Astrocyte (in vitro differentiated cells and primary cell): ENCODE measurements around the gene GDF10. TPM values are rescaled to one million over a fixed set of nuclear protein-coding genes. Genes with fewer than 3 reads are reported as not detected.

Source experiments
- DNase-seq: peaks from one replicate; pipeline ENCODE4 v3.0.0-alpha.2; 2010; ENCODE audit warnings: low read depth
- FAIRE-seq: peaks from 2 replicates; lab custom pipeline; 2011; peaks lifted over from hg19 to GRCh38; lab: Jason Lieb, UNC
- H2AFZ ChIP-seq: 2 replicates; pipeline ENCODE4 v1.6.0; 2012; ENCODE audit warnings: low read depth, low read length, inconsistent platforms
- H3K27ac ChIP-seq: 2 replicates; pipeline ENCODE4 v1.5.1; 2011; ENCODE audit warnings: low read depth, low read length, inconsistent platforms
- H3K27me3 ChIP-seq: 2 replicates; pipeline ENCODE4 v1.6.0; 2011; ENCODE audit warnings: low read length, inconsistent platforms; ENCODE audit not compliant: insufficient read depth
- H3K36me3 ChIP-seq: 2 replicates; pipeline ENCODE4 v1.5.1; 2011; ENCODE audit warnings: low read length, inconsistent platforms; ENCODE audit not compliant: insufficient read depth
- H3K4me1 ChIP-seq: 2 replicates; pipeline ENCODE4 v1.5.1; 2011; ENCODE audit warnings: low read length, inconsistent platforms; ENCODE audit not compliant: insufficient read depth
- H3K4me2 ChIP-seq: 2 replicates; pipeline ENCODE4 v1.6.0; 2012; ENCODE audit warnings: low read length, inconsistent platforms
- H3K4me3 ChIP-seq: 2 replicates; pipeline ENCODE4 v1.5.1; 2011; ENCODE audit warnings: low read depth, mild to moderate bottlenecking, low read length, inconsistent platforms; ENCODE audit not compliant: insufficient read depth
- H3K79me2 ChIP-seq: 2 replicates; pipeline ENCODE4 v1.6.0; 2012; ENCODE audit warnings: mild to moderate bottlenecking, low read length, inconsistent platforms; ENCODE audit not compliant: insufficient read depth
- H3K9ac ChIP-seq: 2 replicates; pipeline ENCODE4 v1.6.0; 2012; ENCODE audit warnings: mild to moderate bottlenecking, low read length, inconsistent platforms
- H3K9me3 ChIP-seq: 2 replicates; pipeline ENCODE4 v1.5.1; 2012; ENCODE audit warnings: low read depth, mild to moderate bottlenecking, low read length, inconsistent platforms; ENCODE audit not compliant: insufficient read depth
- H4K20me1 ChIP-seq: 2 replicates; pipeline ENCODE4 v1.6.0; 2012; ENCODE audit warnings: low read length, inconsistent platforms; ENCODE audit not compliant: insufficient read depth
- H3K27ac Mint-ChIP-seq: one replicate; pipeline ENCODE4 v1.8.0; 2021; ENCODE audit warnings: mild to moderate bottlenecking, mixed read lengths; ENCODE audit not compliant: unreplicated experiment
- H3K27me3 Mint-ChIP-seq: one replicate; pipeline ENCODE4 v1.8.0; 2021; ENCODE audit warnings: low read depth, mixed read lengths; ENCODE audit not compliant: unreplicated experiment
- H3K36me3 Mint-ChIP-seq: one replicate; pipeline ENCODE4 v1.8.0; 2021; ENCODE audit warnings: low read depth, mixed read lengths; ENCODE audit not compliant: unreplicated experiment
- H3K4me1 Mint-ChIP-seq: one replicate; pipeline ENCODE4 v1.8.0; 2021; ENCODE audit warnings: low read depth, mixed read lengths; ENCODE audit not compliant: unreplicated experiment
- H3K4me3 Mint-ChIP-seq: one replicate; pipeline ENCODE4 v1.8.0; 2021; ENCODE audit warnings: mild to moderate bottlenecking, moderate library complexity, mixed read lengths; ENCODE audit not compliant: unreplicated experiment
- H3K9me3 Mint-ChIP-seq: one replicate; pipeline ENCODE4 v1.8.0; 2021; ENCODE audit warnings: mild to moderate bottlenecking, mixed read lengths; ENCODE audit not compliant: unreplicated experiment
- CTCF ChIP-seq: IDR thresholded peaks from 2 replicates; pipeline ENCODE4 v1.5.1; 2011; ENCODE audit warnings: low read depth, mild to moderate bottlenecking, inconsistent platforms, low read length, moderate library complexity; ENCODE audit not compliant: insufficient read depth
- EZH2 ChIP-seq: IDR thresholded peaks from 2 replicates; pipeline ENCODE4 v1.6.1; 2012; ENCODE audit warnings: mild to moderate bottlenecking, low read length, inconsistent platforms; ENCODE audit not compliant: insufficient read depth
- total RNA-seq: library from RNA; stranded (reverse); gene quantifications from 2 replicates; pipeline ENCODE4 v1.2.1, GENCODE V29; 2021

The GDF10 gene
- total RNA-seq, 1 donor from 2014 or later = 2.2 TPM

- H3K79me2 ChIP-seq = no peaks in the 10 kb centered on the region
- Mint-ChIP-seq H3K36me3 (no peaks in the 10 kb centered on the region), H3K4me3 (no peak overlapping the region), H3K4me1 (no peaks in the 10 kb centered on the region), H3K27ac (no peak overlapping the region), H3K27me3 (peaks cover 8% of the 10 kb centered on the region), H3K9me3 (no peaks in the 10 kb centered on the region)
- H4K20me1 ChIP-seq = no peaks in the 10 kb centered on the region
- FAIRE-seq (no peak), DNase-seq (no peak)
- H3K9me3 ChIP-seq = no peaks in the 10 kb centered on the region
- H3K27ac ChIP-seq = no peak overlapping the region
- no peaks in the 10 kb centered on the region for H3K36me3 ChIP-seq
- TF ChIP-seq CTCF = no peak
- TF ChIP-seq EZH2 = no peak
- H3K4me3 ChIP-seq = no peak overlapping the region
- H3K9ac ChIP-seq = no peak overlapping the region
- no peaks in the 10 kb centered on the region for H3K27me3 ChIP-seq
- no peak overlapping the region for H2AFZ ChIP-seq
- H3K4me2 ChIP-seq = no peak overlapping the region
- H3K4me1 ChIP-seq = no peaks in the 10 kb centered on the region
Observed at GRCh38 chr10:47358457-47358856, 58.5 kb downstream of the GDF10 start.

GRCh38 chr10:47359101-47359500 lies 59.1 kb downstream of the GDF10 start:
- TF ChIP-seq CTCF (no peak), EZH2 (no peak)
- no peak overlapping the region for H2AFZ ChIP-seq
- H3K27me3 ChIP-seq = no peaks in the 10 kb centered on the region
- H3K27ac Mint-ChIP-seq = no peak overlapping the region
- no peaks in the 10 kb centered on the region for H3K9me3 ChIP-seq
- H3K9me3 Mint-ChIP-seq = no peaks in the 10 kb centered on the region
- no peak overlapping the region for H3K4me3 Mint-ChIP-seq
- H3K4me1 ChIP-seq = no peaks in the 10 kb centered on the region
- peaks cover 12% of the 10 kb centered on the region for H3K27me3 Mint-ChIP-seq
- H3K36me3 ChIP-seq = no peaks in the 10 kb centered on the region
- no peaks in the 10 kb centered on the region for H4K20me1 ChIP-seq
- H3K4me2 ChIP-seq = no peak overlapping the region
- H3K36me3 Mint-ChIP-seq = no peaks in the 10 kb centered on the region
- H3K9ac ChIP-seq = no peak overlapping the region
- no peak for DNase-seq
- no peak overlapping the region for H3K27ac ChIP-seq
- H3K79me2 ChIP-seq = no peaks in the 10 kb centered on the region
- no peaks in the 10 kb centered on the region for H3K4me1 Mint-ChIP-seq
- H3K4me3 ChIP-seq = no peak overlapping the region
- no peak for FAIRE-seq

GRCh38 chr10:47359626-47360418 lies 59.8 kb downstream of the GDF10 start:
- Histone ChIP-seq H3K27ac (no peak overlapping the region), H2AFZ (no peak overlapping the region), H4K20me1 (no peaks in the 10 kb centered on the region), H3K9me3 (no peaks in the 10 kb centered on the region), H3K4me3 (no peak overlapping the region), H3K9ac (no peak overlapping the region), H3K27me3 (no peaks in the 10 kb centered on the region), H3K4me1 (no peaks in the 10 kb centered on the region), H3K36me3 (no peaks in the 10 kb centered on the region), H3K79me2 (no peaks in the 10 kb centered on the region), H3K4me2 (no peak overlapping the region)
- no peak overlapping the region for H3K4me3 Mint-ChIP-seq
- FAIRE-seq = no peak
- DNase-seq = no peak
- TF ChIP-seq CTCF (no peak), EZH2 (no peak)
- H3K36me3 Mint-ChIP-seq = no peaks in the 10 kb centered on the region
- H3K27ac Mint-ChIP-seq = no peak overlapping the region
- no peaks in the 10 kb centered on the region for H3K9me3 Mint-ChIP-seq
- H3K4me1 Mint-ChIP-seq = no peaks in the 10 kb centered on the region
- H3K27me3 Mint-ChIP-seq = peaks cover 12% of the 10 kb centered on the region
